Memory B cell (primary cell): Measurements from ENCODE around the gene SRSF3.
A peak's percentile ranks its signal among the peaks of the same experiment; 100 is the strongest.

Experiments
- ATAC-seq: fragments of 150-1000 bp; cut with Tn5 transposase; 2 replicates; pipeline ENCODE4 v1.10.0; 2021; ENCODE audit warnings: low read depth, mild to moderate bottlenecking, moderate library complexity
- DNase-seq, 2 donors: peaks; one replicate each; pipeline ENCODE4 v3.0.0; 2022; ENCODE audit warnings: low spot score in 2 of 2
- H3K27ac Mint-ChIP-seq: one replicate; pipeline ENCODE4 v1.8.0; 2022; ENCODE audit warnings: mild to moderate bottlenecking, moderate library complexity, mixed read lengths
- H3K27me3 Mint-ChIP-seq: one replicate; pipeline ENCODE4 v1.8.0; 2022; ENCODE audit warnings: mixed read lengths
- H3K36me3 Mint-ChIP-seq: one replicate; pipeline ENCODE4 v1.8.0; 2022; ENCODE audit warnings: mild to moderate bottlenecking, mixed read lengths
- H3K4me1 Mint-ChIP-seq: one replicate; pipeline ENCODE4 v1.8.0; 2022; ENCODE audit warnings: mixed read lengths
- H3K4me3 Mint-ChIP-seq: one replicate; pipeline ENCODE4 v1.8.0; 2022; ENCODE audit warnings: mild to moderate bottlenecking, moderate library complexity, mixed read lengths
- H3K9me3 Mint-ChIP-seq: one replicate; pipeline ENCODE4 v1.8.0; 2022; ENCODE audit warnings: mixed read lengths

Gene SRSF3

GRCh38 chr6:36594029-36594815 is at the start of gene SRSF3:
Gene SRSF3, plus strand, starts transcription at chr6:36594362. Its CDS starts 2,401 bp downstream, at chr6:36596763.
- Mint-ChIP-seq H3K36me3 (peaks cover 23% of the 10 kb centered on the region), H3K4me3 (peak within 1 kb of the TSS; percentile 92), H3K27ac (peak within 1 kb of the TSS; percentile 98)

GRCh38 chr6:36545767-36546307 is 48.3 kb upstream of the SRSF3 start:
- Mint-ChIP-seq H3K36me3 (peaks cover 2% of the 10 kb centered on the region), H3K27ac (peak overlapping the region; percentile 91), H3K4me1 (peaks cover 29% of the 10 kb centered on the region), H3K4me3 (peak overlapping the region; percentile 99), H3K27me3 (no peaks in the 10 kb centered on the region), H3K9me3 (no peaks in the 10 kb centered on the region)
- no peak for ATAC-seq
- no peak for DNase-seq

More at GRCh38 chr6:36594029-36594815, at the start of gene SRSF3:
- no peaks in the 10 kb centered on the region for H3K27me3 Mint-ChIP-seq
- ATAC-seq = peak; percentile 87
- peak; percentile 95 to 96 for DNase-seq
- no peaks in the 10 kb centered on the region for H3K9me3 Mint-ChIP-seq
- peaks cover 26% of the 10 kb centered on the region for H3K4me1 Mint-ChIP-seq

GRCh38 chr6:36546308-36546919 is 47.7 kb upstream of the SRSF3 start:
- Mint-ChIP-seq H3K9me3 (no peaks in the 10 kb centered on the region), H3K4me1 (peaks cover 32% of the 10 kb centered on the region), H3K36me3 (peaks cover 2% of the 10 kb centered on the region), H3K4me3 (peak overlapping the region; percentile 99), H3K27me3 (no peaks in the 10 kb centered on the region), H3K27ac (peak overlapping the region; percentile 91)
- ATAC-seq = peak; percentile 4
- no peak for DNase-seq

- Mint-ChIP-seq H3K27me3 (no peaks in the 10 kb centered on the region), H3K4me3 (peak within 1 kb of the TSS; percentile 99), H3K9me3 (no peaks in the 10 kb centered on the region), H3K4me1 (peaks cover 32% of the 10 kb centered on the region), H3K27ac (peak within 1 kb of the TSS; percentile 91), H3K36me3 (peaks cover 2% of the 10 kb centered on the region)
- peak; percentile 86 to 88 for DNase-seq
- ATAC-seq = peak; percentile 86
These were observed 47.1 kb upstream of the SRSF3 start, which contains the start of gene STK38 for GRCh38 chr6:36546920-36547645. Gene STK38, minus strand, starts transcription at chr6:36547479. Its CDS starts 7,277 bp downstream, at chr6:36540202.

GRCh38 chr6:36547646-36548400 is 46.3 kb upstream of the SRSF3 start:
- no peak for DNase-seq
- H3K36me3 Mint-ChIP-seq = peaks cover 2% of the 10 kb centered on the region
- no peaks in the 10 kb centered on the region for H3K27me3 Mint-ChIP-seq
- peak overlapping the region; percentile 99 for H3K4me3 Mint-ChIP-seq
- no peak for ATAC-seq
- H3K27ac Mint-ChIP-seq = peak overlapping the region; percentile 91
- H3K9me3 Mint-ChIP-seq = no peaks in the 10 kb centered on the region
- H3K4me1 Mint-ChIP-seq = peaks cover 32% of the 10 kb centered on the region

- Mint-ChIP-seq H3K27ac (no peak overlapping the region), H3K36me3 (peaks cover 2% of the 10 kb centered on the region), H3K4me1 (peaks cover 29% of the 10 kb centered on the region), H3K9me3 (no peaks in the 10 kb centered on the region), H3K4me3 (no peak overlapping the region), H3K27me3 (no peaks in the 10 kb centered on the region)
- ATAC-seq (no peak), DNase-seq (no peak)
These were observed 45.8 kb upstream of the SRSF3 start for GRCh38 chr6:36548401-36548743.

- Mint-ChIP-seq H3K36me3 (peaks cover 2% of the 10 kb centered on the region), H3K27ac (no peak overlapping the region), H3K27me3 (peaks cover 2% of the 10 kb centered on the region), H3K4me1 (peaks cover 22% of the 10 kb centered on the region), H3K9me3 (no peaks in the 10 kb centered on the region), H3K4me3 (peak overlapping the region; percentile 27)
- ATAC-seq (no peak), DNase-seq (no peak)
These were observed 43.6 kb upstream of the SRSF3 start for GRCh38 chr6:36550473-36551000.

- ATAC-seq (no peak), DNase-seq (no peak)
- Mint-ChIP-seq H3K27me3 (peaks cover 2% of the 10 kb centered on the region), H3K9me3 (no peaks in the 10 kb centered on the region), H3K4me3 (no peak overlapping the region), H3K27ac (no peak overlapping the region), H3K36me3 (peaks cover 2% of the 10 kb centered on the region), H3K4me1 (peaks cover 14% of the 10 kb centered on the region)
These were observed 38.4 kb upstream of the SRSF3 start for GRCh38 chr6:36555750-36556252.

- H3K36me3 Mint-ChIP-seq = peaks cover 2% of the 10 kb centered on the region
- peaks cover 11% of the 10 kb centered on the region for H3K4me1 Mint-ChIP-seq
- H3K9me3 Mint-ChIP-seq = no peaks in the 10 kb centered on the region
- H3K4me3 Mint-ChIP-seq = no peak overlapping the region
- H3K27me3 Mint-ChIP-seq = peaks cover 2% of the 10 kb centered on the region
- DNase-seq = no peak
- no peak overlapping the region for H3K27ac Mint-ChIP-seq
- no peak for ATAC-seq
These were observed 37.9 kb upstream of the SRSF3 start for GRCh38 chr6:36556281-36556680.

- no peak for DNase-seq
- no peaks in the 10 kb centered on the region for H3K27me3 Mint-ChIP-seq
- H3K9me3 Mint-ChIP-seq = no peaks in the 10 kb centered on the region
- peak; percentile 73 for ATAC-seq
- H3K4me3 Mint-ChIP-seq = no peak overlapping the region
- peak overlapping the region; percentile 29 for H3K27ac Mint-ChIP-seq
- H3K36me3 Mint-ChIP-seq = no peaks in the 10 kb centered on the region
- peaks cover 11% of the 10 kb centered on the region for H3K4me1 Mint-ChIP-seq
These were observed 35.0 kb upstream of the SRSF3 start for GRCh38 chr6:36559011-36559793.

- ATAC-seq (no peak), DNase-seq (no peak)
- no peak overlapping the region for H3K27ac Mint-ChIP-seq
- H3K27me3 Mint-ChIP-seq = no peaks in the 10 kb centered on the region
- peaks cover 10% of the 10 kb centered on the region for H3K4me1 Mint-ChIP-seq
- H3K9me3 Mint-ChIP-seq = no peaks in the 10 kb centered on the region
- no peaks in the 10 kb centered on the region for H3K36me3 Mint-ChIP-seq
- no peak overlapping the region for H3K4me3 Mint-ChIP-seq
These were observed 33.3 kb upstream of the SRSF3 start for GRCh38 chr6:36560822-36561221.

GRCh38 chr6:36563237-36563927 is 30.8 kb upstream of the SRSF3 start:
- Mint-ChIP-seq H3K4me3 (no peak overlapping the region), H3K36me3 (no peaks in the 10 kb centered on the region)
- ATAC-seq = no peak

More at GRCh38 chr6:36563237-36563927, 30.8 kb upstream of the SRSF3 start:
- Mint-ChIP-seq H3K9me3 (no peaks in the 10 kb centered on the region), H3K27ac (no peak overlapping the region), H3K4me1 (peaks cover 6% of the 10 kb centered on the region), H3K27me3 (no peaks in the 10 kb centered on the region)
- no peak for DNase-seq
